ENCODE results near the gene OVCH1. TPM values are rescaled to one million over a fixed set of nuclear protein-coding genes. Genes with fewer than 3 reads are reported as not detected.

OVCH1 gene
- total RNA-seq, 1 experiment from 2014 or later = not detected

DNA sequence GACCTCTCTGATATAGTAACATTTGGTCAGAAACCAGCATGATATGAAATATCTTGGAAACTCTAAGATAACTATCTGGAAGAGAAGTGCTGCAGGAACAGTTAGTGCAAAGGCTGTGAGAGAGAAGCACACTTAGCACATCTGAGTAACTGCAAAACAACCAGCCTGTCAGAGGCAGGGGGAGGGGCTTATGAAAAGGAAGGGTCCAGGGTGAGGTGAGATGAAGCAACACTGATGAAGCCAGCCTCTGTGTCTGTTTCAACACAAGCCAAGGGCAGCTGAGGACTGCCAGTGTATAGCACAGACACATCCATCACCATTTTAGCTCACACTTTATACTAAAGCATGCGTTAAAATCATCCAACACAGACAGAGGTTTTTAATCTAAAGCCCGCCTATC is 37.4 kb upstream of the OVCH1 start:
- H3K9ac ChIP-seq (ENCODE audit: extremely low read depth, insufficient read length, low read length) = no peak overlapping the region
- no peak overlapping the region for H3T11ph ChIP-seq (ENCODE audit: low read length)
- H2BK12ac ChIP-seq (ENCODE audit: insufficient read length, low read depth, low read length) = no peak overlapping the region
- no peaks in the 10 kb centered on the region for H3K4me1 ChIP-seq (ENCODE audit: insufficient read depth, low read length)
- no peak overlapping the region for H2AFZ ChIP-seq (ENCODE audit: low read length)
- H2AK5ac ChIP-seq (ENCODE audit: insufficient read length, low read length) = no peak overlapping the region
- H3K4me1 Mint-ChIP-seq = 0 out of 4 replicates have a peak, but pooled peaks cover 0 to 3% of the 10 kb centered on the region in 2 experiments
- no peak overlapping the region for H2BK20ac ChIP-seq (ENCODE audit: low read depth, low read length, poor library complexity, severe bottlenecking)
- TF ChIP-seq, protein P1, sequence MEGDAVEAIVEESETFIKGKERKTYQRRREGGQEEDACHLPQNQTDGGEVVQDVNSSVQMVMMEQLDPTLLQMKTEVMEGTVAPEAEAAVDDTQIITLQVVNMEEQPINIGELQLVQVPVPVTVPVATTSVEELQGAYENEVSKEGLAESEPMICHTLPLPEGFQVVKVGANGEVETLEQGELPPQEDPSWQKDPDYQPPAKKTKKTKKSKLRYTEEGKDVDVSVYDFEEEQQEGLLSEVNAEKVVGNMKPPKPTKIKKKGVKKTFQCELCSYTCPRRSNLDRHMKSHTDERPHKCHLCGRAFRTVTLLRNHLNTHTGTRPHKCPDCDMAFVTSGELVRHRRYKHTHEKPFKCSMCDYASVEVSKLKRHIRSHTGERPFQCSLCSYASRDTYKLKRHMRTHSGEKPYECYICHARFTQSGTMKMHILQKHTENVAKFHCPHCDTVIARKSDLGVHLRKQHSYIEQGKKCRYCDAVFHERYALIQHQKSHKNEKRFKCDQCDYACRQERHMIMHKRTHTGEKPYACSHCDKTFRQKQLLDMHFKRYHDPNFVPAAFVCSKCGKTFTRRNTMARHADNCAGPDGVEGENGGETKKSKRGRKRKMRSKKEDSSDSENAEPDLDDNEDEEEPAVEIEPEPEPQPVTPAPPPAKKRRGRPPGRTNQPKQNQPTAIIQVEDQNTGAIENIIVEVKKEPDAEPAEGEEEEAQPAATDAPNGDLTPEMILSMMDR (conservative IDR thresholded peaks at IDR 0.05) = no peak
- H3K9me3 Mint-ChIP-seq = no peaks in the 10 kb centered on the region
- no peak overlapping the region for H3K27ac ChIP-seq (ENCODE audit: insufficient read length, low read depth, low read length)
- H2BK15ac ChIP-seq (ENCODE audit: low read depth, low read length) = no peak overlapping the region
- no peak overlapping the region for H4K91ac ChIP-seq (ENCODE audit: insufficient read length, low read depth, low read length)
- H3K23ac ChIP-seq (ENCODE audit: insufficient read length, low read depth, low read length) = no peak overlapping the region
- no peaks in the 10 kb centered on the region for H3K79me1 ChIP-seq (ENCODE audit: insufficient read depth, low read depth, low read length, poor library complexity, severe bottlenecking)
- H3K23me2 ChIP-seq (ENCODE audit: insufficient read length, low read depth, low read length, poor library complexity, severe bottlenecking) = no peaks in the 10 kb centered on the region
- DNase-seq = no peak
- no peak overlapping the region for H2BK5ac ChIP-seq (ENCODE audit: insufficient read length, low read length)
- no peak overlapping the region for H3K4me2 ChIP-seq (ENCODE audit: insufficient read depth, insufficient read length, low read length)
- no CpG with 5 or more reads among the region's 2 CpGs for WGBS (ENCODE audit: extremely low coverage, insufficient read length, low lambda C conversion rate)
- H4K20me1 ChIP-seq (ENCODE audit: control insufficient read depth, insufficient read depth, insufficient read length) = no peaks in the 10 kb centered on the region
- H3K4ac ChIP-seq (ENCODE audit: low read depth, low read length) = no peak overlapping the region
- no peaks in the 10 kb centered on the region; a peak in 1 of 7 replicates for H3K36me3 Mint-ChIP-seq (ENCODE audit: insufficient read depth in 1 of 3, low read depth in 3 of 3)
- H4K8ac ChIP-seq (replicated peaks; ENCODE audit: insufficient read length, low read depth, low read length) = no peak overlapping the region
- H3K27me3 Mint-ChIP-seq (ENCODE audit: low read depth) = no peaks in the 10 kb centered on the region
- no peak overlapping the region for H3K56ac ChIP-seq (ENCODE audit: insufficient read length, low read depth, low read length)
- no peak overlapping the region for H4K5ac ChIP-seq (ENCODE audit: insufficient read length, low read depth, low read length)
- H2BK120ac ChIP-seq (ENCODE audit: low read depth, low read length, poor library complexity, severe bottlenecking) = no peak overlapping the region
- H3K27me3 ChIP-seq (ENCODE audit: insufficient read depth, low read length) = no peaks in the 10 kb centered on the region
- H3K9me3 ChIP-seq (ENCODE audit: control insufficient read depth, low read depth, low read length) = no peaks in the 10 kb centered on the region
- no peak overlapping the region for H3K27ac Mint-ChIP-seq
- no peak overlapping the region for H3K18ac ChIP-seq (ENCODE audit: insufficient read length, low read depth, low read length)
- H3K14ac ChIP-seq (ENCODE audit: insufficient read depth, low read length) = no peak overlapping the region
- H3K79me2 ChIP-seq (ENCODE audit: insufficient read depth, low read length) = no peaks in the 10 kb centered on the region
- H3K4me3 Mint-ChIP-seq = no peak overlapping the region
